RKO (cell line): Measurements from ENCODE around the gene UBR4.

Experiments used
- DNase-seq: peaks from one replicate; pipeline ENCODE4 v3.0.0-alpha.2; 2016; ENCODE audit warnings: low spot score

UBR4 gene

DNA sequence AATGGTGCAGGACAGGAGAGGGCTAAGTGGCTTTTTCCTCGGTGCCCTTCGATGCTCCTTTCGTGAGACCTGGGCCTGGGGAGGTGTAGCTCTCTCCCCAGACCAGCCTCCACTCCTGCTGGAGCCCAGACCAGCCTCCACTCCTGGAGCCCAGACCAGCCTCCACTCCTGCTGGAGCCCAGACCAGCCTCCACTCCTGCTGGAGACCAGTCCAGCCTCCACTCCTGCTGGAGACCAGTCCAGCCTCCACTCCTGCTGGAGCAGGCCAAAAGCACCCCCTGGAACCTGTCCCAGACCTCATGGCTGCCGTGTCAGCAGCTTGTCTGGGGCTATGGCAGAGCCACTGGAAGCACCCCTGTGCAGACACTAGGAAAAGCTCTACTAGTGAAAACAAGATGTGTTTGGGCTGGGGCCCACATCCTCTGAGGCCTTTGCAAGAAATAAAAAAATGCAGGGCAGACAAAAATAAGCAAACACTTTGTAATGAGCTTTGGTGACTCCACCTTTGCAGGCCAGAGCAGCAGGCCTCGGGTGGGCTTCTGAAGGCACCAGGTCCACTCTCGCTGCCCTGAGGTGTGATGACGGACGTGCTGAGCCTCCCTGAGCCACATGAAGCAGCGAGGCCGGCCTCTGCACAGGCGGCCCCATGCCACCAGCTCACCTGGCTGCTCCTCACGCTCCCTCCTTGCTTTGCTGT lies 137.6 kb downstream of the UBR4 start:
- DNase-seq = no peak

- DNase-seq = no peak
These were observed 138.3 kb downstream of the UBR4 start for GRCh38 chr1:19071674-19072281.

DNA sequence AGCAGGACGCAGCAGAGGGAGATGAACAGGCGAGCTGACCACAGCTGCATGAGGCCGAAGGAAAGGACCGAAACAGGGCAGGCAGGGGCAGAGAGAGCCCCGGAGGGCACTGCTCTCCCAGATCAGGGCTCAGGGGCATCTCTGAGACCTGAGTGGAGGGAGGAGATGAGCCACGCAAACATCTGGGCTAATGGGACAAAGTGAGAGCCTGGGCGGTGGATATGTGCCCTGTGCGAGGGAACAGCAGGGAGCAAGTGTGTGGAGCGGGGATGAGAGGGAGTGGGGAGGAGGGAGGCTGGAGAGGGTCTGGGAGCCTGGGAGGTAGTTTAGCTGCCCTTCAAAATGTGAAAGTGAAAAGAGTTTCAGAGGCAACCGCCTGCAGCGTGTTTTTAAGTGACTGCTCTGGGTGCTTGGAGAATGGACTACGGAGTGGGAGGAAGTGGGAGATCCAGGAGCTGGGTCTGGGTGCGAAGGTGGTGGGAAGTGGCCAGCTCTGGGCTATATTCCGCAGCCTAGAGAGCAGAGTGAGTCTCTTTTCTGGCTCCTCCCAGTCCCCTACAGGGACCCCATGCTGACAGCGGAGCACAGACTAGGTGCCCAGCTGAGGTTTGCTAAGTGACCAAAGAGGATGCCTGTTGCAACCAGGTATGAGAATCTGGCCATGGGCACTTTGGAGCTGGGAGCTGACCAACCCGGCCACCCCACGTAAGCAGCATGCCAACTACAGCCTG lies 139.0 kb downstream of the UBR4 start:
- DNase-seq = no peak

DNA sequence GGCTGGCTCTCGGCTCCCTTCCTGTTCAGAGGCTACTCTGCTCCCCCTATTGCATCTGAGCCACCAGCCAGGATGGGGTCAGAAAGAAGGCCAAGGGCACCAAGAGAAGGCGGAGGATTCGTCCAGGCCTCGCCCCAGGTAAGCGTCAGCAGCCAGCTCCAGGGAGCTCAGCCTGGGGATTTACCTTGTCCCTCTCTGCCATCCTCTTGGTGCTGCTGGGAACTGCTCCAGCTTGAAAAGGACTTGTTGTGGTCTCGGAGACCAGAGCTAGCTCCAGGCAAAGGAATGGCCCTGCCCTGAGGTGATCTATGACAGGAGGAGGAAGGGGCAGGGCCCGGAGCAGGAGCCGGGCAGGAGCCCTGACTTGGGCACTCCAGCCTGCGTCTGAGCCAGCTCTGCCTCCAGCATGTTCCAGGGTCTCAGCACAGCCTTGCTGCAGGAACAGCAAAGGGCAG lies 139.8 kb downstream of the UBR4 start:
- DNase-seq = no peak

DNA sequence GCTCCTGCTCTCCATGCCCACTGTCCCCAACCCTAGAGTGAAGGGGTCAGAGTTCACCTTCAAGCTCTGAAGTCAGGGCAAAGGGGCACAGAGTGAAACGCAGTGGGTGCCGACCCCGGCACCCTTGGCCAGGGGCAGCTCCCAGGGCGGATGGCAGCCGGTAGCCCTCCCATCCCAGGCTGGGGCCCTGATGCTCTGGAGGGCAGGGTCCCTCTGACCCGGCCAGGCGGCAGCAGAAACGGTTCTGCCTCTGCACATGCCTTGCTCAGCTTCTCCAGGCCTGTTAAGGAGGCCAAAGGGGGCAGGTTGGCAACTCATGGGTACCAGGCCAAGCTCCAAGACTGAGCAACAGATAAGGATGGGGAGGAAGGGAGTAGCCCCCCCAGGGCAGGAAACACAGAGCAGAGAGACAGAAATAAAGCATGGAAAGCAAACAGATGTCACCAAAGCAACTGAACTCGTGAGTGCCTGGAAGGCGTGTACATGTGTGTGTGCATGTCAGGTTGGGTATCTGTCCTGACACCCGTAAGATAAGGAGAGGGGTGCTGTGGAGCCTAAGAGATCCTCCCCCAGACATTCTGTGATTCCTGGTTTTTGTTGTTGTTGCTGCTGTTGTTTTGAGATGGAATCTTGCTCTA lies 141.3 kb downstream of the UBR4 start:
- DNase-seq = no peak

DNA sequence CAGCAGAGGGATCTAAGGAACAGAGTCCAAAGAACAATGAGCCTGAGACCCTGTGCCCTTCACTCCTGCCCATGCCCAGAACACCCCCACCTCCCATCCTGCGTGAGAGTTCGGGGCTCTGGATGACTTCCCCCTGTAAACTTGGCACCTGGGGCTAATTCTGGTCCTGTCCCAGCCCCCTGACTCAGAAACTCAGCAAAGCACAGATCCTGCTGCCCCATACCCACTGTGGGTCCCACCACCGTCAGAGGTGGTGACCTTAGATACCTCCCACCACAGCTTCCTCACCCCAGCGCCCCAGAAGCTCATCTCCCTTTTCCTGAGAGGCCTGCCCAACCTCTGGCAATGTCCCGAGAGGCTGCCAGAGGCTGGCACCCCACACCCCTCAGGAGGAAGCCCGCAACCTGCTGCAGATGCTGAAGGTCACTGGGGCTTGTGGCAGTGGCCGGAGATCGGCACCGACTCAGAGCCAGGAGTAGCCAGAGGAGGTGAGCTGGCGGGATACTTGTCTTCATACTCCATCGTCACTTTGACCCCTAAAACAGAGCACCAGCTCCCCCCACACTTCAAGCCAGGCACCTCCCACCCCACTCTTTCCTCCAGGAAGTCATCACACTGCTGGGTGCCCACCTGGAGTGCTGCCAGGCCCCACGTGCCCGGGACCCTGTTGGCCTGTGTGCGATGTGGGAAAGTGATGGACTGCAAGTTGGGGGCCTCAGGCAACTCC lies 142.0 kb downstream of the UBR4 start:
- DNase-seq = no peak

- DNase-seq = no peak
These were observed 142.7 kb downstream of the UBR4 start for GRCh38 chr1:19067182-19067911.

DNA sequence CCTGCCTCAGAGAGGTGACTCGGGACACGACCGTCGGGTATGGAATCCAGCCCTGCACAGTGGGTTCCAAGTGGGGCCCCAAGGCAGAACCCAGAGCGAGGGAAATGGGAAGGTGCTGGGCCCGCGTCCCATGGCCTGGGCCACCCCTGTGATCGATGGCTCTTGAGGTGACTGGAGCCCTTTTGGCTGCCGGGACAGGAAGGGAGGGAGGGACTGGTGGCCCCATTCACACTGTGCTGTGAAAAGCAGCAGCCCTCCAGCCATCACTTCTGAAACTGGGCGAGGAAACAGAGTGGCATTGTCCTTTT lies 143.2 kb downstream of the UBR4 start:
- no peak for DNase-seq

DNA sequence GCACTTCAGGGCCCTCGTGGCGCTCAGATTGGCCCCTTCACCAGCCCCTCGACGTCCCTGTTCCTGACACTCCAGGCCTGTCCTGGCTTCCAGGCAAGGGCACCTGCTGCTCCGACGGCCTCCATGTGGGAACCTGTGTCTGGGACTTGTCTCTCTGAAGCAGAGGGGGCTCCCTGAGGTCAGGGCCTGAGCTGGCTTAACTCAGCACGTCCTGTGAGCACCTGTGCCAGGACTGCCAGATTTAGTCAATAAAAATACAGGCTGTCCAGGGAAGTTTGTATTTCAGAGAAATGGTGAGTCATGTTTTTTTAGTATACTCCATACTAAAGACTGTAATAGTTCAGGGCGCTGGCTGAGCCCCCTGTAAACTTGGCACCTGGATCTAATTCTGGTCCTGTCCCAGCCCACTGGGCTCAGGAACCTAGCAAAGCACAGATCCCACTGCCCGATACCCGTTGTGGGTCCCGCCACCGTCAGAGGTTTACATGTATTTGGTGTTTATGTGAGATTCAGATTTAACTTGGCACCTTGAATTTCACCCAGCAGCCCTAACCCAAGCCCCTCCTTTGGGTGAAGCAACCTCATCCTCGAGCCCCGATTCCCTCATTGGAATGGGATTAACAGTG lies 143.7 kb downstream of the UBR4 start:
- DNase-seq = no peak

GRCh38 chr1:19065526-19066247 lies 144.4 kb downstream of the UBR4 start:
- DNase-seq = no peak

DNA sequence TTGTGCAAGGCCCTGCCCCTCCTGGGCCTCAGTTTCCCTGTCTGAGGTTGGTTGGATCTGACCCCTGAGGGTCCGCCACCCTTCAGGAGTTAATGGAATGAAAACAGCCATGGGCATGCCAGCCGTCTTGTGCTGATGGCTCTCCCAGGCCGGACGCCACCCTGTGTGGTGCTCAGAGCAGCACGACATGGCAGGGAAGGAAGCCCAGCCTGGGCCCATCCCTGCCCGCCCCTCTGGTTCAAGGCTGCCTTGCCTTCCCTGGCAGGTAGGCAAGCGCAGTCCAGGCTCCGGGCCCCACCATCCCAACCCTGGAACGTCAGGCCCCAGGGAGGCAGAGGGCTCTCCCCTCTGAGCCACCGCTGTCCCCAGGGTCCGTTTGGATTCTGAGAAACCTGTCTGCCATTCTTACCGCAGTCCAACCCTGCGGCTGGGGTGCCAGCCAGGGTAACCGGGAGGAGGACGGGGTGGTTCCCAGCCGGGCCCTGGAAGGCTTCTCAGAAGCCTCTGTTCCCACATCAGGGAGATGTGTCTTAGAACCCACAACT lies 145.1 kb downstream of the UBR4 start:
- DNase-seq = no peak

- DNase-seq = no peak
These were observed 146.9 kb downstream of the UBR4 start for GRCh38 chr1:19063122-19063521.

- no peak for DNase-seq
These were observed 147.6 kb downstream of the UBR4 start for GRCh38 chr1:19062258-19063029.

GRCh38 chr1:19061798-19062197 lies 148.3 kb downstream of the UBR4 start:
- no peak for DNase-seq

GRCh38 chr1:19061343-19061742 lies 148.7 kb downstream of the UBR4 start:
- no peak for DNase-seq

DNA sequence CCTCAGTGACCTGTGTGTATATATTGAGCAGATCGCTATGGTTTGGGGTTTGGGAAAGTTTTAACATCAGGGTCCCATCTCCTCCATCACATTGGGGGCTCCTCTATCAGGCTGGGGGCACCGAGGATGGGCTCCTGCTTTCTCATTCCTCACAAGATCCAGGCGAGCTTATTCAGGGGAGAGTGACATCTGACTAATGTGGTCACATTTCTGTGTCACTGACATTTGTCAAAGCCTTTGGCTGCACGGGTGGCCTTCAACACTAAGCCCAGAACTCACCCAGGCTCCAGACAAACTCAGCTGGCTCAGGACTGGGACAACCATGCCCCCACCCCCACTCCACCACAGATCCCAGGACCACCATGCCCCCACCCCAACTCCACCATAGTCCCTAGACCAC lies 150.3 kb downstream of the UBR4 start:
- no peak for DNase-seq

DNA sequence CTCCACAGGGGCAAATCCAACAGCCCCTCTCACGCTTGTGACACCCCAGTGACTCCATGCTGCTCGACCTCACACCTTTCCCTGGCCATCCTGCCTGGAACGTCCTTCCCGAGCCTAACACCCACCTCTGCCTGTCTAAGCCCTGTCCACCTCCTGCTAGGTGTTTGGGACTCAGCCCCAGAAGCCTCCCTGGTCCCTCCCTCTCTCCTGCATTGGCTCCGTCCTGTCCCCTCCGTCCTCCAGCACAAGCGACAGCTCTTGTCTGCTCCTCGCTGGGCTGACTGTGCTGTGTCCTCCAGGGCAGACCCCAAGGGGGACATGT lies 151.6 kb downstream of the UBR4 start:
- DNase-seq = no peak

DNA sequence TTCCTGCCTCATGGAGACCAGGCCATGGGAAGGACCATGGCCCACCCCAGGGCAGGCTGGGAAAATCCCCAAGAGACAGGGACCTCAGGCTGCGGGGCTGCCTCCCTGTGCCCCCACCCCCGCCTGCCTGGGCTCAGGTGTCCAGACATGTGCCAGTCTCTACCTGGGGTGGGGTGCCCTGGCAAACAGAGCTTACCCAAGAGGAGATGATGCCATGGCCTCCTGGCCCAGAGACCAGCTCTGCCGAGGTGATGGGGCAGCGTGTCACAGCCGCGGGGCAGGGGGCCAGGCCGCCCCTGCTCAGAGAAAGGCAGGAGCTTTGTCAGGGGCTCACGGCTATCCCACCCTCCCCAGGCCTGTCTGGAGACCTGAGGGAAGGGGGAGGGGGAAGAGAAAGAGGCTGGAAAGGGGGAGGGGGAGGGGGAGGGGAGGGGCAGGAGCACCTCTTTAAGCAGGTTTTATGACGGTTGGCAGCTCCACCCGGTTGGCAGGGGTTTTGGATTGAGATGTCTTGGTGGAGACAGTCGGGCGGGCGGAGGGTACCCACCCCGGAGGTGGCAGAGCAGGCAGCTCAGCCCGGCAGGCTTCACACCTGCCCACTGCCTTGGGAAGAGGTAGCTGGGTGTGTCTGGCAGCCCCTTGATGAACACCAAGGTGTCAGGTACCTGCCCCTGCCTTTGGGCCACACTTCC lies 152.1 kb downstream of the UBR4 start:
- DNase-seq = no peak

DNA sequence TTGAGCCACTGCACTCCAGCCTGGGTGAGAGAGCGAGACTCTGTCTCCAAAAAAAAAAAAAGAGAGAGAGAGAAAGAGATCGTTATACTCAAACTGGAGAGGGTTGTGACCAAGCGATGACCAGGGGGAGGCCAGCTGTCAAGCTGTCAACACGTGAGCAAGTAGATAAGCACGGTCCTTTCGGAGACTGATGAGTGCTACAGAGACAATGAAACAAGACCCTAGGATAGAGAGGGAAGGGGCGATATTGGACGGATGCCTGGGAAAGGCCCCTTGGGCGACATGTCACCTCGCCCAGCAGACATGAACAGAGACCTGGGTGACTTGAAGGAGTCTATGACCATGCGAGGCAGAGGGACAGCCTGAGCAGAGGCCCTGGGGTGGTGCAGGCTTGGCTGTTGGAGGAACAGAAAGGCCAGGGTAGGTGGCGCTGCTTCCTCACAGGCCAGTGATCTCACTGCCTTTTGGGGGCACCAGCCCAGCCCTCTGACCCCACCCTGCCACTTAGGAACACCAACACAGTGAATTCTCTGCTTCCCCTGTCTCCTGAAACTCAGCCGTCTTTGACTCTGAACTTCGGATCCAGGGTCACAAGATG lies 152.8 kb downstream of the UBR4 start:
- no peak for DNase-seq
